Hematopoietic multipotent progenitor cell treated with erythropoietin and hydrocortisone succinate and interleukin-3 and kit ligand, for 4 days (in vitro differentiated cells): ENCODE data around the gene BPI.
"Not testable (repeated sequence)": the region's sequence is repeated elsewhere in the genome, so short reads cannot be mapped to it uniquely, and the experiment has no call there.

Source experiments
- DNase-seq: peaks from one replicate; pipeline ENCODE4 v3.0.0-alpha.2; 2015

Gene BPI

DNA sequence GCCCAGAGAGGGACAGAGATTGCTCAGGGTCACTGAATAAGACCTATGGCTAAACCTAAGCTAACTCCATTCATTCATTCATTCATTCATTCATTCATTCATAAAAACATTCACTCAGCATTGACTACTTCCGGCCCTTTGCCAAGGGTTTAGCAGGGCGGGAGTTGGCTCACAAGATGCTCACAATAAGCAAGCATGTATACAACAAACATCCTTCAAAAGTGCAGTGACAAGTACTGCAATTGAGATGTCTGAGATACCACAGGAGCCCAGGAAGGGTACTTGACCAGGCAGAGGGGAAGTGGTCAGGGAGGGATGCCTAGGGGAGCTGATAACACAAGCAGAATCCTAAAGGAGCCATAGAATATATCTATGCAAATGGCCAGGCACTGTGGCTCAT lies 25.2 kb upstream of the BPI start:
- no peak for DNase-seq

DNA sequence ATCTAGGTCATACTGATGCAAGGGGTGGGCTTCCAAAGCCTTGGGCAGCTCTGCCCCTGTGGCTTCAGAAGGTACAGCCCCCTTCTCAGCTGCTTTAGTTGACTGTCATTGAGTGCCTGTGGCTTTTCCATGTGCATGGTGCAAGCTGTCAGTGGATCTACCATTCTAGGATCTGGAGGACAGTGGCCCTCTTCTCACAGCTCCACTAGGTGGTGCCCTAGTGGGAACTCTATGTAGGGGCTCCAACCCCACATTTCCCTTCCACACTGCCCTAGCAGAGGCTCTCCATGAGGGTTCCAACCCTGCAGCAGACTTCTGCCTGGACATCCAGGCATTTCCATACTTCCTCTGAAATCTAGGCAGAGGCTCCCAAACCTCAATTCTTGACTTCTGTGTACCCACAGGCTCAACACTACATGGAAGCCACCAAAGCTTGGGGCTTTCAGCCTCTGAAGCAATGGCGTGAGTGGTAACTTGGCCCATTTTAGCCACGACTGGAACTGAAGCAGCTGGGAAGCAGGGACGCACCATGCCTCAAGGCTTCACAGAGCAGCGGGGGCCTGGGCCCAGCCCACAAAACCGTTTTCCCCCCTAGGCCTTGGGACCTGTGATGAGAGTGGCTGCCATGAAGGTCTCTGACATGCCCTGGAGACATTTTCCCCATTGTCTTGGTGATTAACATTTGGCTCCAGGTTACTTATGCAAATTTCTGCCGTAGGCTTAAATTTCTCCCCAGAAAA lies 22.6 kb upstream of the BPI start:
- not testable (repeated sequence) for DNase-seq

DNA sequence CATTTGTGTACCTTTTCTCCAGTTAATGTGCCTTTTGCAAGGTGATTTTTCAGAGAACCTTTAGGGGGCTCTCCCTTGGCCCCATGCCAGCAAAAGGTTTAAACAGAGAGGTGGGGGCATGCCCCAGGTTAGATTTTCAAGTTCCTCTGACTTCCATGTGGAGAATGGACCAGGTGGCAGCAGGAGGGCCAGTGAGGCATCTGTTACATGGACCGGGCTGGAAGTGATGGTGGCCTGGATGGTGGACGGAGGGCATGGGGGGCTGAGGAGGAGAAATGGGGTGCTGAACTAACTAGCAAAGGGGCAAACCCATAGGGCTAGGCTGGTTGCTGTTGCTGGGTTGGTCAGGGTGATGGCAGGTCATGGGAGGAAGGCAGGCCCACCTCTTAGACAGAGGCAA lies 20.7 kb upstream of the BPI start:
- DNase-seq = no peak

DNA sequence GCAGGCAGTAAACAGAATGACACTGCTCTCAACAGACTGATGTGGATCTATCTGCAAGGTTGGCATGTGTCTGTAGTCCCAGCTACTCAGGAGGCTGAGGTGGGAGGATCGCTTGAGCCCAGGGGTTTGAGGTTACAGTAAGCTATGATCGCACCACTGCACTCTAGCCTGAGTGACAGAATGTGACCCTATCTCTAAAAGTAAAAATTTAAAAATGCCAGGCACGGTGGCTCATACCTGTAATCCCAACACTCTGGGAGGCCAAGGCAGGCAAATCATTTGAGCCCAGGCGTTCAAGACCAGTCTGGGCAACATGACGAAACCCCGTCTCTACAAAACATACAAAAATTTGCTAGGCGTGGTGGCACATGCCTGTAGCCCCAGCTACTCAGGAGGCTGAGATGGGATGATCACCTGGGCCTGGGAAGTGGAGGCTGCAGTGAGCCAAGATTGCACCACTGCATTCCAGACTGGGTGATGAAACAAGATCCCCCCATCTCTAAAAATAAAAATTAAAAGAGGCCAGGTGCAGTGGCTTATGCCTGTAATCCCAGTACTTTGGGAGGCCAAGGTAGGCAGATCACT lies 19.8 kb upstream of the BPI start:
- not testable (repeated sequence) for DNase-seq

DNA sequence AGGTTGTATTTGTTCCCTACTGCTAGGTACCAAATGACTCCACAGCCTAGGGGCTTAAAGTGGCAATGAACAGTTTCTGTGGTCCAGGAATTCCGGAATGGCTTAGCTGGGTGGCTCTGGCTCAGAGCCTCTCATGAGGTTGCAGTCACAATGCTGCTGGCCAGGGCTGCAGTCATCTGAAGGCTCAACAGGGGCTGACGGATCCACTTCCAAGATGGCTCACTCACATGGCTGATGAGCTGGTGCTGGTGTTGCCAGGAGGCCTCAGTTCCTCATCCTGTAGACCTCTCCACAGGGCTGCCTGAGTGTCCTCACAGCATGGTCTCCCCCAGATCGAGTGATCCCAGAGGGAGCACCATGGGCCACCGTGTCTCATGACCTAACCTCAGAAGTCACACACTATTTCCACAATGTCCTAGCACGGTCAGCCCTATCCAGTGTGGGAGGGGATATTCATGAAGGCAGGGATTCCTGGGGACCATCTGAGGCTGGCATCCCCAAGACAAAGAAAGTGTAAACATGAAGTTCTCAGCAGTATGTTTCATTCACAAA lies 19.0 kb upstream of the BPI start:
- DNase-seq = no peak

DNA sequence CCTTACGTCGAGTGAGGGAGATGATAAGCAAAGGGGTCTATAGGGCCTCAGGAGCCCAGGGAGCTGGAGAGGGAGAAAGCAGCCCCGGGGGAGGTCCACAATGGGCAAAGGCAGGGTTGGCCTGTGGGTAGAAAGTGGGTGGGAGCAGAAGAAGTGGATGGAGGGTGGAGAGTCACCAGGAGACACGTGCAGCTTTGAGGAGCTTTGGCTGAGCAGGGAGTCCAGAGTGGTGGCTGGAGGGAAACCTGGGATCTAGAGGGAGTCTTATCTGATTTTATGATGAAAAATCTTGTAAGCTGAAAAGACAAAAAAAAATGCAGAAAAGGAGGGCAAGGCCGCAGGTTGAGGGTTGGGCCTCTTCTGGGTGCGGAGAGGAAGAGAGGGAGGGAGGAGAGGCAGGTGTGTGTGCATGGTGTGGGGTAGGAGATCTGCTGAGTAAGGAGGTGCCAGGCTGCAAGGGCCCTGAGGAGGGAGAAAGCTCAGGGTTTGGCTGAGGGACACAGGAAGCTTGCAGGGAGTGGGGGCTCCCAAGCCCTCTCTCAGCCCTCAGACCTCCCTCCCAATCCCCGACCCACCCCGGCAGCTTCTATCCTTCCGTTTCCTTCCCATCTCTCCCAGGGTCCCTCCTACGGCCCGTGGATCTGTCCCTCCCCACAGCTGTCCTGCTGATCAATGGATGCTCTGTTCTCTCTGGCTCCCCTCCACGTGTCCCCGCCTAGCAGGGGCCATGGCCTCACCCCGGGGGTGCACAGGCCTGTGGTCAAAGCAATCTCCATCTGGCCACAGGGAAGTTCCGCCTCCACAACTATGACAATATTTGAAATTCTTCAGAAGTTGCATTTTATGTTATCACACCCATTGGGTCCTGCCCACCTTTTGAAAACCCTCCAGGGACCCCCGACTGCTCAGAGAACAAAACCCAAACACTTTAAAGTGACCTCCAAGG lies 17.1 kb upstream of the BPI start:
- DNase-seq = no peak

DNA sequence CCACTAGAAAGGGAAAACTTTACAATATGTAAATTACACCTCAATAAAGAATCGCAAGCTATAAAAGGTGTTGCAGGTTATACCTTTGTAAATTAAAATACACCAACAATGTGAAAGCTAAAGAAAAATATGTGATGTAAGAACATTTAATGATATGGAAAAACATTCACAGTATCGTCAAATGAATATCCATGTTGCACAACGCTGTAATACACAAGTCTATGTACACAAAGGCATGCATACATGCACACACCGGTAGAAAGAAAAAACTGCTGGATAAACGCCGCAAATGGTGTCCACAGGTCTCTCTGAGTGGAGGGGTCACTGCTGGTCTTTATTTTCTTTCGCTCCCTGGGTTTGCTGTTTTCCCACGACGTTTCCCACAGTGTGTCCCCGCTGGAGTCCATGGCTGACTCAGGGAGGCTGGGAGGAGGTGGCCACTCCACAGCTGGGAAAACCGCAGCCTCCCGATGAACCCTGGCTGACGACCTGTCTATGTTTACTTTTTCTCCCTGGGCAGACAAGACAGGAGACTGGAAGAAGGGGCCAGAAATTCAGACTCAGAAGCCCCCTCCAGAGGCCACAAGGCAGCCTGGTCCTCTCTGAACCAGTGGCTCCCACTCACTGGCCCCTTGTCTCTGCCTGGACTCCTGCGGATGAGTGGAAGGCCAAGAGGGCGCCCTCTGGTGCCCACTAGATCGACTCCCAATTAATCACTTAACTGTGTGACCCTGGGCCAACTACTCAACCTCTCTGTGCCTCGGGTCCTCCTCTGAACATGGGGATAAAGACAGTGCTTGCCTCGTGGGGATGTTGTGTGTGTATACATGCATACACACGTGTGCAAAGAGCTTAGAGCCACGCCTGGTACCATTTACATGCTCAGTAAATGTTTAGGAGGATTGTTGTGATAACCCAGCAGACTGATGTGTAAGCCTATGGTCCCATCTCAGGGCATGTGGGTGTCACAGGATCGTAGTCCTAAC lies 12.8 kb upstream of the BPI start:
- DNase-seq = no peak

DNA sequence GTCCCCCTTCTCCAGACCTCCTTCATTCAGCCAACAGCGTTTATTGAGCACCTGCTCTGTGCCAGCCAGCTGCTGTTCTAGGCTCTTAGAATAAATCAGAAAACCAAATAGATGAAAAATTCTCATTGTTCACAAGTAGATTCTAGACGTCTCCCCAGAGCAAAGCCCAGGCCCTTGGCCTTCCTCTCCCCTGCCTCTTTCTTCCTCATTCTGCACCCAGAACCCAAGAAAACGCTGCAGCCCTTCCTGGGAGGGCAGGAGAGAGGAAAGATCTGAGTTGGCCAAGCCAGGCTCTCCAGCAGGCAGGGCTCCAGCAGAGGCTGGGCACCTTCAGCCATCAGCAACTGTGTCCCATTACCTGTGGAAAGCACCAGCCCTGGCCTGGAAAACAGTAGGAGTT lies 12.0 kb upstream of the BPI start:
- DNase-seq = no peak

DNA sequence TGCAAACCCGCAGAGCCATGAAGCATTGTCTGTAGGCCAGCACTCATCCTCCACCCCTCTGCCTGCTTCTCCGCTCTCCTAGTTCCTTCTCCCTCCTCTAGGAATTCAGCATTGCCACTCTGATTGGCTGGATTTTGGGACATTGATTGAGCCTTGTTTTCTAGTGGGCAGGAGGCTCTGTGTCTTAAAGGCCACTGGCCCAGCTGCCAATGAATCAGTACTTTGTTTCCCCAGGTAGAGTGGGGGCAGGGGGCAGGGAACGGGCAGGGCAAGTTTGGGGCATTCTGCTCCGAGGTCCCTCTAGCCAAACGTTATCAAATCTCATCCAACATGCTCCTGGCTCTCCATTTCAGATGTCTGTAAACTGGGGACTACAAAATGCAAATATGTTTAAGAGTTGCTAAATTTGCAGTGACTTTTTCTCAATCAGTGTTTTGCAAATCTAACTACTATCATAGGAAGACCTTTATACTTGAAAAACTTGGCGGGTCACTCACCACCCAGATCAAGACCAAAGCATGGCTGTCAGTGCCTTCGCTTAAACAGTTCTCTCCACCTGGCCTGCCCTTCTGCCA lies 10.4 kb upstream of the BPI start:
- no peak for DNase-seq

DNA sequence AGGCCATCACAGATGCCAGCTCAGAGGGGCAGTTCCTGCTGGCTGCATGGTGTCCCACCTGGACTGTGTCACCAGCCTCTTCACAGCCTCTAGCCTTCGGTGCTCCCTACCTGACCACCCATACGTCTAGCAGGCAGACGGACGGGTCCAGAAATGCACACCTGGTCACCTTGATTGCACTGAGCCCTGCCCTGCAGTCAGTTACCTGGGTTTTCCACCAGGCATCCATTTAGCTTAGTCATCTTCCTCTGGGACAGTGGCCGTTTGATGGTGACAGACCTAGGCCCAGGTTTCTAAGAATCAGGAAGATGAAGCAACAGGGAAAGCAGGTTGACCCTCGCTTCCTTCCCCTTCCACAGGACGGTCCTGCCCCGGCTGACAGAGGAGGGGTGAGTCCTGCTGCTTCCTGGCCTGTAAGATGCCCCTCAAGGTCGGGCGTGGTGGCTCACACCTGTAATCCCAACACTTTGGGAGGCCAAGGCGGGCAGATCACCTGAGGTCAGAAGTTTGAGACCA lies 9.8 kb upstream of the BPI start:
- DNase-seq = no peak

DNA sequence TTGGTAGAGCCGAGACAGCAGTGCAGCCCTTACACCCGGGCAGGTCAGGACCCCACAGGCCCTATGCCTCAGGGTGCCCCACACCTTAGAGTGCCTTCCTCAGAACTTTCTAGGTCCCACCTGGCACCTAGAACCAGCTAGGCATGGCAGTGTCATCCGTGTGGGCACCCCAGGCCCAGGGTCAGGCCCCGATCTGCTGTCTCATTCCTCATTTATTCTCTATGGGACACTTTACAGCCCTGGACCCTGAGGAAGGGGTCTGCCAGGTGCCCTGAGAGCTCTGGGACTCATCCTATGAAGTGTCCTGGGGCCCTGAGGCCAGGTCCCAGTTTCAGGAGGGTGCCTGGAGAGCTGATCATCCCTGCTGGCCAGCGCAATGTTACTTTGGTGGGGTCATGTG lies 8.1 kb upstream of the BPI start:
- no peak for DNase-seq

DNA sequence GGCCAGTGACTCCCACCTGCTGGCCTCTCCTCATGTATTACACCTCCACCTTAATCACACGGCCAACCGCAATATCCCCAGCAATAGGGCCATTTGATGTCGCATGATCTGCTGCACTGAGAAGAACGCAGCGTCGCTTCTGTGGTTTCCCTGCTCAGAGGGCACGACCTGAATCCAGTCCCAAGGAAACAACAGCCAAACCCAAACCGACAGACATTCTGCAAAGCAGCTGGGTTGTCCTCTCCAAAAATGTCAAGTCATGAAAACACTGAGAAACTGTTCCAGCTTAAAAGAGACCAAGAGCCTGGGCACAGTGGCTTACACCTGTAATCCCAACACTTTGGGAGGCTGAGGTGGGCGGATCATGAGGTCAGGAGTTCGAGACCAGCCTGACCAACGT lies 7.5 kb upstream of the BPI start:
- DNase-seq = no peak

DNA sequence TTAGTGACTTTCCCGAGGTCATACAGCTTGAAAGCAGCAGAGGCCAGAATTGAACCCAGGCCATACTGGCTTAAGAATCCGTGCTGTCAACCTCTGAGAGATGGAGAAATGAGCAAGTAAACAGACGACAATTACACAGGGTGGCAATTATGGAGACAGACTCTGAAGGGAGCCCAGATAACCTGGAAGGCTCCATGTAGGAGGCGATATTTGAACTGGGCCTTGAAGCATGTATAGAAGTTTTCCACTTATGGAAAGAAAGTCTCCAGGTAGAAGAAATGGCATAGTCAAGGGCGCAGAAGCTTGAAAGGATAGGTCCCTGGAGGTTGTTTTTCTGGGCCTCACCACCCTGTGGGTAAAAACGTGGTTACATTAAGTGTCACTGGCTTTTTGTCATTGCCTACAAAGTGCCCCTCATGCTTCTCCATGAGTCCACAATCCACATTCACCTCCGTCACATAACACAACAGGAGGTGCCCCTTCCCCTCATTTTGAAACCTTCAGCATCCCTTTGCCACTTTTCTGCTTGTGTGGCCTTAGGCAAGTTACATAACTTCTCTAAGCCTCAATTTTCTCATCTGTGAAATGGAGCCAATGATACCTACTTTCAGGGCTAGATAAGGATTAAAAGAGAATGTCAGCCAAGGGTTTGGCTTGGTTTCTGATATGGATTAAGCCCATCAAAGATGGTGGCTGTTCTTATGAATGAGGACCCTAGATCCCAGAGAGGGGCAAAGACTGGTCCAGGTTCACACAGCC lies 5.9 kb upstream of the BPI start:
- no peak for DNase-seq

DNA sequence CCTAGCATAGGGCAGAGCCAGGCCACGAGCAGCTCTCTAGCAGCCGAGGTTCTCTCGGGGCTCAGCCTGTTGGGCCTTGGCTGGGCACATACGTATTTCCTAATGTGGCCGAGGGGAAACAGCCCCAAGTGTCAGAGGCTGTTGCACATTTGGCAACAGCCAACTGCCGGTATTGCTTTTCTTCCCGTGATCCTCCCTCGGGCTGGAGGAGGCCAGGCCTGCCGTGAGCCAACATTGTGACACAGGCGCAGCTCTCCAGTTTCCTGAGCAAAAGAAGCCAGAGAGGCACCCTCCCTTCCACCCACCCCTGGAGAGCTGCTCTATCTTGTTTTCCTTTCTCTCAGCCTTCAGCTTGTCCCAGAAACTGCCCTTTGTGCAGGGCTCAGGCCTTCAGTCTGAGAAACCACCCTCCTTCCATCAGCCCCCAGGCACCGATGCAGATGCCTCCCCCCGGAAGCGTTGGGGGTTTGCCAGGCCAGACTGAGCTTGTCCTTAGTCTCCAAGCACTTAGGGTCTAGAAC lies 5.1 kb upstream of the BPI start:
- peak; percentile 75 for DNase-seq

DNA sequence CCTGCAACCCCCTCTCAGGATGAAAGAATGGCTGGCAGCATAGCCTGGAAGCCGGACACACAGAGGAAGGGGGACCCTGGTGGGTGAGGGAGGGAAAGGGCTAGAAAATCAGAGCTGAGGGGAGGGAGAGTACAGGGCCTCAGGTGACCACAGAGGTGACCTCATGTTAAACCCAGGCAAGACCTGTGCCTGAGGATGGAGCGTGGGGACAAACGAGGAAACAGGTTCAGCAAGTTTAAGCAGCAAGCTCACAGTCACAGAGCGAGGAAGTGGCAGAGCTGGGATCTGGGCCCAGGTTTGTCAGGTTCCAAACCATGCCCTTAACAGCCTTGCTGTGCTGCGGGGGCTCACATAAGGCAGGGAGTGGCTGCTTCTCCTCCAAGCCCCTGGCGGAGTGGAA lies 4.0 kb upstream of the BPI start:
- no peak for DNase-seq

DNA sequence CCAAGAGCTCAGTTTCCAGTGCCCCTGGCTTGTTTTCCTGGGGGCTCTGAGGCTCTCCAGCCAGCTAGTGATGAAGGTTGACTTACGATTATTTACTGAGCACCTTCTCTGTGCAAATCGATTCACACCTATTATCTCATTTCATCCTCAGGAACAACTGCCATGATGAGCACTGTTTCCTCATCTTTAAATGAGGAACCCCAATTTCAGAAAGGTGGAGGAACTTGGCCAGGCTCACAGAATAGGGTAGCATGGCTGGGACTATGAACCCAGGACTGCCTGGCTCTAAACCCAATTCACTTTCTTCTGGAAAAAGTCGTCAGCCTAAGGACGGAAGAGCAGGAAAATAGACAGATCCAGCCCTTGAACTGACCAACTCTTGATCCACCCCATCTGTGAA lies 3.5 kb upstream of the BPI start:
- DNase-seq = no peak

DNA sequence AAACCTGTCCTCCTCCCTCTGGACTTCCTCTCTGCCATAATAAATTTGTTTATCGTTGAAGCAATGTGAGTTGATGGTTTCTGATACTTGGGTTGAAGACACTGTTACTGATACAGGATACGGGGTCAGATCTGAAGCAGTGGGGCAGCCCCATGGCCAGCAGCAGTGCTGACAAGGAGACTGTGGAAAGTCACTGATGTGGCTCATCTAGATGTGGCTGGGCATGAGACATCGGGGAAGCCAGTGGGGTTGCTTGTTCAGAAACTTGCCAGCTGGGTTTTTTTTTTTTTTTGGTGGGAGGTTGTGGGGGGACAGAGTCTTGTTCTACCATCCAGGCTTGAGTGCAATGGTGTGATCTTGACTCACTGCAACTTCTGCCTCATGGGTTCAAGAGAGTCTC lies 2.6 kb upstream of the BPI start:
- no peak for DNase-seq

DNA sequence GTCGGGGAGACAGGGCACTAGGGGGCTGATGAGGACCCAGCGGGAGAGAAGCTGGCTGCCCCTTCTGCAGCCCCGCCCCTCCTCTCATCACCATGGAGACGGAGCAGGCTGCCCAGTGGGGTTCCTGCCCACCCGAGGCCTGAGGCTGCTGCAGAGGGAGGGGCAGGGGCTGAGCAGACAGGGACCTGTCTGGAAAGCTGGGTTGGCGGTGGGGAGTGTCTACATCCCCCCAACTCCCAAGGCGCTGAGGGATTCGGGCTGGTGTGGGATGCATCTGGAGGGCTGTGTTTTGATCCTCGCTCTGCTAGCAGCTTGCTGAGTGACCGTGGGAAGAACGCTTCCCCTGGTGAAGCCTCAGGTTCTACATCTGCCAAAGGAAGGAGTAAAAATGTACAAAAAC lies 1.2 kb upstream of the BPI start:
- no peak for DNase-seq

DNA sequence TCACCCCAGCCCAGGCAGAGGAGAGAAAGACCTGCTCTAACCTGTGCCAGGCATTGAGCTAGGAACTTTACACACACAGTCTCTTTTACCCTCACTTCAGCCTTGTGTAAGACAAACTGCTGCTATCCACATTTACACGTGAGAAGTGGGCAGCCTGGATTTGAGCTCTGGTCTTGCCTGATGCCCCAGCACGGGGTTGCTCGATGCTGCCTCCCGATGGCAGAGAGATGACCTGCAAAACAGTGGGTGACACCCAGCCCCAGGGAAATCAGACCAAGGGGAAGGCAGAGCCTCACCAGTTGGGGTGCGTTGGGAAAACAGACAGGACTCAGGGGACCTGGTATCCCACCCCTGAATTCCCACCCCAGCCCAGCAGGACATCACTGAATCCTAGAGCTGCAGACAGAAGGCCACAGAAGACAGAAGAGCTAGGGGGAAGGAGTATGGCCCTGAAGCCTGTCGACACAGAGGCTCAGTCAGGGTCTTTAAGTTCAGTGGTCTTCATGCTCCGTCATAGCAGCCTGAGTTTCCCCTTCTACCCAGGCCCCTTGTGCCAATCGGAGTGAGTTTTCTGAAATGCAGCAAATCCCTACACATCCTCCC lies 990 bp downstream of the BPI start:
- DNase-seq = peak; percentile 75

DNA sequence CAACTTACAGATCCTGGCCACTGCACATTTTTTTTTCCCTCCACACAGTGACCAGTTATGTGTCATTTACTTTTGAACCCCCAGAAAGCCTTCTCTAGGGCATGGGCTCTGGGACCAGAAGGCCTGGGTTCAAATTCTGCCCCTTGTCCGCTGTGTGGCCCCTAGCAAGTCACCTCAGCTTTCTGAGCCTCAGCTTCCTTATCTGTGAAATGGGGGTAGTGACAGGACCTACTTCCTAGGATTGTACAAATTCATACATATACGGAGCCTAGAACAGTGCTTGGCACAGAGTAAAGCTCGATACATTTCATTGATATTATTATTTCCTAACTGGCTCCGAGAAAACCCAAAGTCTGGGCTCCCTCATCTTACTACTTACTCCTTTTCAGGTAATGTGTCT lies 1.6 kb downstream of the BPI start:
- no peak for DNase-seq
